HG03521 (cell line): ENCODE measurements around the gene USP2.

Source experiments
- ATAC-seq: cut with Tn5 transposase; IDR thresholded peaks from one replicate; pipeline ENCODE4 v1.9.1; 2021; ENCODE audit warnings: mild to moderate bottlenecking, moderate library complexity; ENCODE audit not compliant: unreplicated experiment

USP2 gene

GRCh38 chr11:119381181-119381988 is at the start of gene USP2:
TSS of gene USP2 (minus strand) at chr11:119381690. CDS start at chr11:119373480, 8,210 bp downstream.
- peak; percentile 98 for ATAC-seq

- no peak for ATAC-seq
Measured at GRCh38 chr11:119427279-119427678, 45.8 kb upstream of the USP2 start.

GRCh38 chr11:119426142-119426541 is 44.7 kb upstream of the USP2 start:
- no peak for ATAC-seq

GRCh38 chr11:119424775-119425174 is 43.3 kb upstream of the USP2 start:
- ATAC-seq: no peak

- no peak for ATAC-seq
Measured at GRCh38 chr11:119424276-119424675, 42.8 kb upstream of the USP2 start.

GRCh38 chr11:119423509-119424254 is 42.2 kb upstream of the USP2 start:
- no peak for ATAC-seq

- ATAC-seq: no peak
Measured at GRCh38 chr11:119422809-119423508, 41.5 kb upstream of the USP2 start, which contains the start of gene THY1. TSS of gene THY1 (minus strand) at chr11:119423172. CDS start at chr11:119420905, 2,267 bp downstream.

- no peak for ATAC-seq
Measured at GRCh38 chr11:119421941-119422808, 40.7 kb upstream of the USP2 start.

- no peak for ATAC-seq
Measured at GRCh38 chr11:119421351-119421750, 39.9 kb upstream of the USP2 start.

- ATAC-seq: no peak
Measured at GRCh38 chr11:119420631-119421030, 39.1 kb upstream of the USP2 start.

- ATAC-seq: no peak
Measured at GRCh38 chr11:119419834-119420492, 38.5 kb upstream of the USP2 start.

- ATAC-seq: no peak
Measured at GRCh38 chr11:119419246-119419645, 37.8 kb upstream of the USP2 start.

GRCh38 chr11:119418759-119419158 is 37.3 kb upstream of the USP2 start:
- no peak for ATAC-seq

- ATAC-seq: no peak
Measured at GRCh38 chr11:119417726-119418540, 36.4 kb upstream of the USP2 start.

GRCh38 chr11:119416606-119417580 is 35.4 kb upstream of the USP2 start:
- ATAC-seq: no peak

- ATAC-seq: no peak
Measured at GRCh38 chr11:119415966-119416365, 34.5 kb upstream of the USP2 start.

GRCh38 chr11:119415517-119415916 is 34.0 kb upstream of the USP2 start:
- ATAC-seq: no peak

- no peak for ATAC-seq
Measured at GRCh38 chr11:119414734-119415133, 33.2 kb upstream of the USP2 start.
